ENCODE measurements around the gene OLFML2B.
A peak's percentile ranks its signal among the peaks of the same experiment; 100 is the strongest.
"Not testable (repeated sequence)": the region's sequence is repeated elsewhere in the genome, so short reads cannot be mapped to it uniquely, and the experiment has no call there.

The OLFML2B gene

DNA sequence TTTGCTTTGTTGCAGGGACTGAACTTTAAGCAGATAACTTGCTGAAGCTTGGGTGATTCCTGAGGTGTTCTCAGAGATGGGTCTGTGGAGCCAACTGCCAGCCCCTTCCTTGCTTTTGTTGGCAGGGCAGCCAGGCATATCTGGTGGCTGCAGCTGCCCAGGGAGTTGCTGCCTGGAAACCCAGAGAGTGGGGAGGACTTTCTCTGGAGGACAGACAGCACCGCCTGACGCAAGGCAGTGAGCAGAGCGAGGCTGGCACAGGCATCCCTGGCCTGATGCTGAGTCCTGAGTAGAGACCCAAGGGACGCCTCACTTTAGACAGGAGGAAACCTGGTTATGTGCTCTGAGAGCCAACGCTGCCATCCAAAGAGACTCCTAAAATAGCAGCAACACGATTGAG is 9.8 kb upstream of the OLFML2B start:
- peak; percentile 49 for DNase-seq

DNA sequence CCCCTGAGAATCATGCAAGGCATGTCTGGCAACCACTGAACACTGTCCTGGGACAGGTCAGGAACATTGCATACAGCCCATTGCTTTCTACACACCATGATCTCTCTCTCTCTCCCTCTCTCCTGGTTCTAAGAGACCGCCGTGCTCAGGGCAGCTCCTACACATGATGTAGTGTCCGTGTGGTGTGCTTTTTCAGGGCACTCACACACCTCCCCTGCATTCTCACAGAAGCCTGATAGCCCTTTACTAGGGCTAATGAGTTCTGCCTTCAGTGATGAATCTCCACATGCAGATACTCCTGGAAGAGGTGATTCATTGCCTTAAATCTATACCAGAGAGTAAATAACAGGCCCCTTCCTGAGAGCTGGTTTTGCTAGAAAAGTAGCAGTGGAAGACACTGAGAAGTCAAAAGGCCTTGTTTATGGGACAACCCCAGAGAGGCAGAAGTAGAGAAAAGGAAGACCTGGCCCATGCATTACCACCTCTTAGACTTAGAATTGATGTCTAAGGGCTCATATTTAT is 7.2 kb upstream of the OLFML2B start:
- DNase-seq, result no peak

DNA sequence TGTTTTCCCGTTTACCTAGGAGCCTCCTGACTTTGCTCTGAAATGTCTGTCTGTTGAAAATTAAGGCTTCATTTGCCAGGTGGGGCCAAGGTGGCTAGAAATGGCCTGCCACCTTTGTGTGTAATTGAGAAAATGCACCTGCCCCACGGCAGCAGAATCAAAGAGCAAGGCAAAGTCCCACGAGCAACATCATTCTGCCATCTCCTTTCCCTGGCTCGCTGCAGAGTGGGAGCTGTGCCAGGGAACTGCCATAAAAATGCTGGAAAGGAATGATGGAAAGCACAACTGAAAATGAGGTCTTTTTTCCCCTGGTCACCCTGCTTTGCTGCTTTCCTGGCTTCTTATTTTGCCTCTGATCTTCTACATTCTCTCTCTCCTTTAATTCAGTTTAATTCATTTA is 5.5 kb upstream of the OLFML2B start:
- DNase-seq, result peak; percentile 51

DNA sequence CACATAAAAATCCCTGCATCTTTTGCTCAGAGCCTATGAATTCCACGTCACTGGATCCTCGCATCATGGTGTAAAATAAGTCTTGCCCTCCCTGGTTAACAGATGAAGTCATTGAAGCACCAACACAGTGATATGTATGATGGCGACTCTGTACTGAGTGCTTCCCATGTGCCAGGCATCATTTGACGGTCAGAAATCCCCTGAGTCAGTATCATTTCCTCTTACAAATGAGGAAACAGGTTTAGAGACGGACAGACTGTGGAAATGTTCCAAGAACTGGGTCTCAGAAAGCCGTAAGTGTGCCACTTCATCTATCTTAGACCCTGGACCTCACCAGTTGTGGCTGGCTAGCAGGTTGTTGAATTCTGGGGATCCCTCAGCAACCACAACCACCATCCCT is 5.1 kb upstream of the OLFML2B start:
- DNase-seq, result no peak

DNA sequence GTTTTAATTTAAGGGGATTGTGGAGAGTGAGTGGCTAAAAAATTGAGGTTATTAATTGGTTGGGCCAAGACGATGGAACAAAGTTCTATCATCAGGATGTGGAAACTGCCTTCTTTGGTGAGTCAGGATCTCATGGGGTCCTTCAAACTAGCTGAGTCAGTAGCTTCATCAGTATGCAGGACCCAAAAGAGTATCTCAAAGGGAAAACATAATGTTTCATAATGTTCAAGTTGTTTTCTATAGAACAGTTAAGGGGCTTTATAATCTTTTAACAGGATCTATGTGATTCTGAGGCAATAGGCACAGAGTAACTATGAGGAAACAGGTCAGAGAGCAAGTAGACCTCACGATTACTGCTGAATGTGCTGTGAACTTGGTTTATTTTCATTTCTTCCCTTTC is 3.2 kb upstream of the OLFML2B start:
- DNase-seq, result no peak

DNA sequence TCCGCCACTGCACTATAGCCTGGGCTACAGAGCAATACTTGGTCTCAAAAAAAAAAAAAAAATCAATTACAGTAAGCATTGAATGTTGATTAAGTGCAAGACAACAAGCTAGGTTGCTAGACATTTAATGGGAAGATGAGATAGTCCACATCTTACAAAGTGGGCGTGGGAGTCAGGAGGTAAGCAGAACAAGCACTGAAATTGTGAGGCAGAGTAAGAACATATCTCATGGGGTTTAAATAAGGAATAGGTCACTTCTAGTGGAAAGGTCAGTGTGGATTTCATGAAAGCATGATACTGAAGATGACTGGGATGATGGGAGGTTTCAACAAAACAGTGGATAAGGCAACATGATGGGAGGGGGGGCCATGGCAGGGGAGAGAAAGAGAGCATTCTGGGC is 1.9 kb upstream of the OLFML2B start:
- DNase-seq, result no peak

DNA sequence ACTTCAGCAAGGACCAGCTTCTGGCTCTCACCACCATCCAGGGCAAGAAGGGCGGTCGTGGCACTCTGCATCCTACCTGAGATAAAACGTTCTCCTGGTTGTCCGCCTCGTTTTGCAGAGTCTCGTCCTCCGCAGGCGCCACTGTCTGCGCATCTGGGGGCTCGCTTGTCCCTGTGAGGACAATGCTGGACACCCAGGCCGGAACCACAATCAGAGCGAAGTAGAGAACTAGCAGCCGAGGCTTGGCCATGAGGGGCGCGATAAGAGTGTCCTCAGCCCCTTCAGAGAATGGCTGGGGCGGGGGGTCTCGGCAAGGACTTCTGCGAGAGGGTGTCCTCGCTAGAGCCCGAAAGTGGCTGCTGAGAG is 505 bp downstream of the OLFML2B start:
- DNase-seq, result no peak

DNA sequence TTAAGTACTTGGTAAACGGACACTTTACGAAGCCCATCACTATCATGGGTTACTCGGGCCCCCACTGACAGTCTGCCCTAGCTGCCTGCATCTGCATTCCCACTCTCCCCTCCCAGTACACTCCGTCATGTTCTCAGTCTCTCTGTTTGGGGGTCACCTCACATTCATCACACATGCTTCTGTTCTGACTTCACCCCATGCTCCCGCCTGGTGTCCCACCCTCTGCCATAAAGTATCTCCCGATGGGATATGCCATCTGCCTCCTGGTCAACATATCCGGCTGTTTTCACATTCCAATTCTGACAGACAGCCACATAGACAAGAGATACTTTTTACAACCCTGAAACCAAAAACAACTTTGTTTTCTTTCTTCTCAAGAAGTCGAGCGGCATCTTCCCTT is 1.0 kb downstream of the OLFML2B start:
- DNase-seq, result no peak

DNA sequence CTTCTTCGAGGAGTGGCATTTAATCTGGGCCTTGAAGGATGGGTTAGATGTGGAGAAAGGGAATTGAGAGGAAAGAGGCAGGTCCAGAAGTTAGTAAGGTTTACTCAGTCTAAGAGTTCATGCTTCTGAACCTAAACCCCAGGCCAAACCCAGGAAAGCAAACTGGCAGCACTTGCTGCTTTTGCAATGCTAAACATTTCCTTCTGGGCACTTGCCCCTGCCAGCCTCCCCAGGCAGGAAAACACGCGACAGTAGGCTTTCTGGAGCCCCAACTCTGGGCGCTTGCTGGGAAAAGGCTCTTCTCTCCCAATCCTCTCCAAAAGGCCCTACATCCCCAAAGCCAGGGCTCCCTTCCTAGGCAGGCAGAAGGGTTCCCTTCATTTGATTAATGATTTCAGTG is 2.5 kb downstream of the OLFML2B start:
- DNase-seq, result no peak

DNA sequence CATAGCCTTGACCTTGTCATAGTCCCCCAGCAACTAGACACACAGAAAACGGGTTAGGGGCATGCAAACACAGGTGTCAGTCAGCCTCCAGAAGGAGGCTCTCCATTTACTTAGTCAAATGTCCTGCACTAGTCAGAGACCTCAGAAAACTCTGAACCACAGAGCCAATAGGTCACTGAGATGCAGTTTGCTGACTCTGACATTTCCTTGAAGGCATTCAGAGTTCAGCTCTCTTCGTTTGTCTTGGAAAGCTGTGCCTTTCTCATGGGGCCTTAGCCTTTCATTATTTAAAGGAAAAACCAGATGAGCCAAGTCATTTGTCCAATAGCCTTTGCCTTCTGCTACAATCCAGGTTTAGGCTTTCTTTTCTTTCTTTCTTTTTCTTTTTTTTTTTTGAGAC is 3.5 kb downstream of the OLFML2B start:
- no peak for DNase-seq

DNA sequence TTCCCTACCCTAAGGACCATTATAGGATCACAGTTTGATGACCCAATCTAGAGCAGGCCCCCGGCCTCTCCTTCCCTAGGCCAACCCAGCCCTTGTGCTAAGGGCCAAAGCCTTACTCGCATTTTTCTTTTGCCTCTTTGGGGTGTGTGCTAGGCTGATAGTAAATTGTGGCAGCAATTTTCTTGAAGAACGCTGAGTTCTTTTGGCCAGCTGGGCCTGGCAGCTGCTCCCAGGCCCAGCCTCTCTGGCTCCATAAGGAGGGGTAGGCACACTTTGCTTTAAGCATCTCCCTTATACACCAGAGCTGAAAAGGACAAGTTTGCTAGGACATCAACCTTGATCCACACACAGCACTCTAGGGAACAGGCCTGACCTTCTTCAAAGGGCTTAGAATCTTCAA is 4.2 kb downstream of the OLFML2B start:
- no peak for DNase-seq

DNA sequence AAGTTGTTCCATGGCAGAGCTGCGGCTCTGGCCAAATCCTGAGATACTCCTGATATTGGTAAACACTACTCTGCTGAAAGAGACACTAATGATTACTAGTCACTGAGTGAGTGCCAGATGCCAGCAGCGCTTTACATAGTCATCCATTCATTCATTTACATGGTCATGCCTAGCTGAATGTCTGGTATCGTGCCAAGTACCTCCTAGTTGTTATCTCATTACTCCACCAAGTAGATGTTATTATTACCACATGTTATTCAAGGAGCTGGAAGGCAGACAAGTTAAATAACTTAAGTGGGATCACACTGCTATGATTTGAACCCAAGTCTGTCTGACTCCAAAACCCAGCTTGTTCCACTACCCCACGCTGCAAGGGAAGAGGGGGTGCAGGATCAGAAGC is 4.7 kb downstream of the OLFML2B start:
- peak; percentile 76 for DNase-seq

DNA sequence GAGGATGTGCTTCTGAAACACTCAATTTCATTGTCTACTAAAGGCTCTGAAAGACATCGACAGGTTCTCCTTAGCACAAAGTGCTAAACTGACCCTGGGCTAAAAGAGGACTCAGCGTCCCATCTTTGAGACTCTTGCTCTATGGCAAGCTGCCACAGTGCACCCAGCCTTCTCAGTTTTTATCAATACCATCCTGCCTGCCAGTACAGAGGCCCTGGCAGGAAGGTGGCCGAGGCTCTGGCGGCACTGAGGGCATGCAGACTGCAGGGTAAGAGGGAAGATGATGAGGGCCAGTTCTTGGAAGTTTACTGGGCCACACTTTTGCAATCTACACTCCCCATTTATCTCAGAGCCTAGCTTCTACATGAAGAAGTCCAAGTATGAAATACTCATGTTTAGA is 5.3 kb downstream of the OLFML2B start:
- DNase-seq, result no peak

DNA sequence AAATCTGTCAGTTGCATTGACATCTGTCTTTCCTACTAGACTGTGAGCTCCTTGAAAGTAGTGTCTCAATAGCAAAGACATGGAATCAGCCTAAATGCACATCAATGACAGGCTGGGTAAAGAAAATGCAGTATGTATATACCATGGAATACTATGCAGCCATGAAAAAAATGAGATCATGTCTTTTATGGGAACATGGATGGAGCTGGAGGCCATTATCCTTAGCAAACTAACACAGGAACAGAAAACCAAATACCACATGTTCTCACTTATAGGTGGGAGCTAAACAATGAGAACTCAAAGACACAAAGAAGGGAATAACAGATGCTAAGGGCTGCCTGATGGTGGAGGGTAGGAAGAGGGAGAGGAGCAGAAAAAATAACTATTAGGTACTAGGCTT is 5.9 kb downstream of the OLFML2B start:
- not testable (repeated sequence) for DNase-seq

DNA sequence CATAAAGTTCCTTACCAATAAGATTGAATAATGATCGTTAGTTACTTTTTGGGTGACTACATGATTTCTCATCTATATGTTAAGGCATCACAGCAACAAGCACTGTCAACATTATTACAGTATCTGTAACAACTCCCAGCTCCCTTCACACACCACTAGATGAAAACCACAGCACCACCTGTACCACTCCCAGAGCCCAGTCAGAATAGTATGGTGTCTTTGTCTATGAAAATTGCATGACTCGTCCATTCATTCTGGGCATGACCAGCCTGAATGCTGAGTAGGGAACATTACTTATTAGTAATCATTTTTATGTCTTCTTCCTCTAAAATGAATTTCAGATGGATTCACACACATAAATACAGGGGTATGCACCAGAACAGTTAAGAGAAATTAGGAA is 7.0 kb downstream of the OLFML2B start:
- DNase-seq, result no peak

DNA sequence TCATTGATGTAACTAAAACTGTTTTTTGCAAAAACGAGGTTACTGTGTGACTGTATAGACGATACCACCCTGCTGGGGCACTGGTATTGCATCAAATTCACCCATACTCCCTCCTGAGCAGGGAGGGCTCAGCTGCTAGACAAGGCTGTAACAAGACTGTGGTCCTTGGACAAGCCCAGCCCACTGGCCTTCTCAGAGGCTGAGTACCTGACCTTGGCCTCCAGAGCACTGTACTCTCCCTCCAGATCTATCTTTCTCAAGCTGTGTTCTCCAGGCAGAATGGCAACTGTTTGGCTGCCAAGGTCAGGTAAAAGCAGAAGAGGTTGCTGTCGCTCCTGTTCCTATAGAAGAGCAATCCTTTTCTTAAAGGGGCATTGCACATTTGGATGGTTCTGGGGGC is 8.5 kb downstream of the OLFML2B start:
- no peak for DNase-seq

DNA sequence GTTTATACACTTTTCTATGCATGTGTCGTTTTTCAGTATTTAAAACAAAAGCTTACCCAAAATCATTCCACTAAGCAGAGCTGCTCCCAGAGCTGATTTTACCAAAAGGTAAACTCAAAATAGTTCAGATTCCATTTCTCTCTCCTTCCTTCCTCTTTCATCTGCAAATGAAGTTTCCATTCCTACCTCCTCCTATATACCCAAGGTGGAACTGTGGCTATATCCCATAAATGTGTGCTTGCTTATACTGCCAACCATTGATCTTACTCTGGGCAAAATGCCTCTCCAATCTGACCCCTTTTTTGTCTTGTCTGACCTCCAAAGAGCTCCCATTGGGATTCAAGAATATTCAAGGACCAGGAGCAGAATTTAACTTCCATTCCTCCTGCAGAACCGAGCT is 9.5 kb downstream of the OLFML2B start:
- no peak for DNase-seq

DNA sequence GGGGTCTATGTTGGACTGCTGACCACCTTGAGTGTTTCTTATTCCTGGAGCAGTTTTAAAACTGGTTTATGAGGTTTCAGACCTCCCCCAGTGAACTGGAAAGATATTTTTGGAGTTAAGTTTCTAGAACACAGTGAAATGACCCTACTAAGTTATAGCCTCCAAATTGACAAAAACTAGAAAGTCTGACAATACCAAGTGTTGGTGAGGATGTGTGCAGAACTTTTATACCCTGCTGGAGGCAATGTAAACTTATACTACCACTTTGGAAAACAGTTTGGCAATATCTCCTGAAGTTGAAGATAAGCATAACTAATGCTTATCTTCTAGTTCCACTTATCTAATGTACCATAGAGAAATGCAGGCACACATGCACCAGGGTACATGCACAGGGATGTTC is 10.4 kb downstream of the OLFML2B start:
- DNase-seq, result no peak

DNA sequence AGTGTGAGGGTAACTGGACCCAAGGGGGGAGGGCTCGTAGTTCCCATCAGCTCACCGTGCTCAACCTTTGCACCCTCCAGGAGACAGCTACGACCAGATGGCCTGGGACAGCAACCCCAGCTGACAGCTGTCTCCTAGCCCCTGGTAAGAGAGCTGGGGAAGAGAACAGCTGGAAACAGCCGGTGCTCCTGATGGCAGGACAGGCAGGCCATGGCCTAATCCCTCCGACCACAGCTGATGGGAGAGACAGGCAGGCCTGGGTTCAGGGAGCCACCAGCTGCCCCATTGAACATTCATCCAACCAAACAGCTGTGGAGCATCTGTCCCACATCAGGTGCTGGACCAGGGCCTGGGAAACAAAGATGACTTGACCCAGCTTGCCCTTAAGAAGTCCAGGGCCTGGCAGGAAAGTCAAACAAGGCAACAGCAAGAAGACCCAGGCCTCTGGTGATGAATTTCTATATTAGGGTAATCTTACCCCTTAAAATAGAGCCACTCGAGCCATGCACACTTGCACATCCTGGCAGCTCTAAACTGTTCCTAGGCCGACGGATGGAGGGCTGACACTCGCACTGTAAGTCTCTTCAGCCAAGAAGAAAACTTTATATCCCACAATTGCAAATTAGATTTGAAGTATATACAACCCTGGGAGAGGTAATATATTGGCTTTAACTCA is 12.2 kb downstream of the OLFML2B start:
- no peak for DNase-seq

DNA sequence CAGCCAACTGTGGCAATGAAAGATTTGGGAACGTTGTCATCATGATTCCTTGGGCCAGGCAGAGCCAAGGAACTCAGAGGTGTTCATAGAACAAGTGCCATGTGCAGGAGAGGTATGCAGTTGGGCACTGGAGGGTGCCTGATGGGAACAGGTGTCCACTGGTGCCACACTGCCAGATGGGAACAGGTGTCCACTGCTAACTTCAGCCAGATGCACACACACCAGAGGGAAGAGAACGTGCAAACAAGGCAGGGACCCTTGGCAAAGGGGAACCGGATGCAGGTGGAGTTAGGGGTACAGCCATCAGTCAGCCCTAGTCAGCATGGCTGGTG is 13.5 kb downstream of the OLFML2B start:
- no peak for DNase-seq

DNA sequence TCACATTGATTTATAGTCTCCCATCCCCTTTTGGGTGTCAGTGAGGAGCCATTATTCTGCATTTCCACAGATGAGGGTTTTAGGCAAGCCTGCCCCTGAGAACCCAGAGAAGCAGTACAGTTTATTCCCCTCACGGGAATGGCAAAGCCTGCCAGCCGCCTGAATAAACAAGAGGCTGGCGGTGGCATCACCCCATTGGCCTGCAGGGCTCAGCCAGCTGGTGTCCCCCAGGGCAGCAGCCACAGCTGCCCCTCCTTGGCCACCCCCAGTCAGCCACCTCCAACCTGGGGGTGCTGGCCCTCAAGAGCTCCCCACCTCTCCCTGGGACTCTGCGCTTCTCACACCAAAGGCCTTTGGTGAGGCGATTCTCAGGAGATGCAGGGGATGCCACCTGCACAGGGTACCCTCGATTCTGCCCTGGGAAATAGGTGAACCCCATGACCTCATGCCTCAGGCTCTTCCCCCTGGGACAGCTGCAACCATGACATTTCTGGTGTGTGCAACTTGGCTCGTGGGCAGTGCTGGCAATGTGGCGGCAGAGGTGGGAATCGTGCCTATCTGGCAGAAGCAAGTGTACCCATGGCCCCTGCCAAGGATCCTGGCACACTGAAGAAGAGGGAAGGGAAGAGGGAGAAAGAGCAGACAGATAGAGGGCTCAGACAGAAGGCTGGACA is 14.0 kb downstream of the OLFML2B start:
- no peak for DNase-seq

DNA sequence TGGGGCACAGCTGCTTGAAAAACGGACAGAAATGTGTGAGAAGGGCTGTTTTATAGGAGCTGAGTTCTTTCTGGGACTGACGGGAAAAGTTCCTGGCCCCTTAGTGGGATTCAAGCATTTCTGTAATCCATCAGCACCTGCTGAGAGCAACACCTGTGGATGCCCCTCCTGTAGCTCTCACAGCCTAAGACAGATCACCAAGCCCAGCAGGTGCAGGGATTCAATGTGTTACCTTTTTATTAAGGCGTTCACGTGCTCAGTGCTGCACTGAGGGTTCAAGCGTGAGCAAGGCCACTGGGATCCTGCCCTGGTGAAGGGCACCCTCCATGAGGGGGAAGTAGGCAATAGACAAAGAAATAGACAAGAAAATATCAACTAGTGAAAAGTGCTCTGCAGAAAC is 14.9 kb downstream of the OLFML2B start:
- no peak for DNase-seq

DNA sequence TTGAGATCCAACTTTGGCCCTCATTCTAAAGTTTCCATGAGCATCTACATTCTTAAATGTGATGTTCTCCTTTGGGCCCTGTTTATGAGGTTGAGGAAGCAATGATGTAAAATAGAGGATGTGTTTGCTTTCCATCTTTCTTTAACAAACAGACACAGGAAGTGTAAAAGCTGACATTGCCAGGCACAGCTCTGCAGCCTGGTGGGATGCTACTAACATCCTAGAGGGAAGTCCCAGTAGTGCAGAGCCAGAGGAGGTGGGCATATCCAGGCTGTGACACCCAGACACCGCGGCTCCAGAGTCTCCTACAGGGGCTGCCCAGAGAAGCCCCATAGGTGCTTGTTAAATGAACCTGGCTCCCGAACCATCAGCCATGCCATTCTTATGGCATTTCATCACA is 16.2 kb downstream of the OLFML2B start:
- DNase-seq, result no peak

DNA sequence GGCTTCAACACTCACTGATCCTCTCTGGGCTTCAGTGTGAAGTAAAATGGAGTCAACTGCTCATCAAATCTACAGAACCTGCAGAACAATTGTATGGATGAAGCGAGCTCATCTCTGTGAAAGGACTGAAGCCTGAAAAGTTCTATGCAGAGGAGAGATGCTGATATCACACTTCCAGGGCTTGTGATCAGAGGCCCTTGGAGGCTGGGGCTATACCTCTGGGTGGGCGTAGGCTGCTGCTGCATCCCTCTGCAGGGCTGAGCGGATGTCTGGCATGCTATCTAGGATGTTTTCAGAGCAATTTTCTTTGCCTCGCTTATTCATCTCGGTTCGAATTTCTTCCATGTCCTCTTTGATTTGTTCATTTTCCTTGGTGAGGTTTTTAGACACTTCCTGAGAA is 17.6 kb downstream of the OLFML2B start:
- DNase-seq, result no peak

DNA sequence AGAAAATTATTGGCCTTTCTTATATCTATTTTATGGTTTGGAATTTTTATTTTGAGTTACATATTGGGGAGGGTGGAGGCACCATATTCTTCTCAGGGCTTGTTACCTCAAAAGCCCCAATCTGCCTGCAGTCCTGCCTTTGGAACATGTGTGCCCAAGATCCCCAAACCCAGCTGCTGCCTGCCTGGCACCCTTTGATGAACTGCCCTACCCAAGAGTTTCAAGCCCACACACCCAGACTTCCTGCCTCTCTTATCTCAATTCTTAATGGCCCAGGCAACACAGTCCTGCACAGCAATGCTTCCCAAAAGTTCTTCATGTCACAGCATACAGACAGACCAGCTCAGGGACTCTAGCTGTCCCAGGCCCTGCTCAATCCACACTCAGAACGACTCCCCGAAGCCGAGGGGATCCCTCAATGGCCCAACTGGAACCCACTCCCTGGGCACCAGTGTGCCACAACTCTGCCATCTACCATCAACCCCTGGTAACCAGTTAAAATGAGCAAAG is 19.2 kb downstream of the OLFML2B start:
- DNase-seq, result no peak

Data from NCI-H1092 (cell line).